GM12878 (cell line): ENCODE results near the gene ZNF165.
"Not testable (repeated sequence)": the region's sequence is repeated elsewhere in the genome, so short reads cannot be mapped to it uniquely, and the experiment has no call there.

Source experiments
- CREB1 ChIP-seq: IDR thresholded peaks from 2 replicates; pipeline ENCODE4 v1.6.1; 2012; ENCODE audit warnings: low read depth, mild to moderate bottlenecking, inconsistent platforms
- FOS ChIP-seq: IDR thresholded peaks from 3 replicates; pipeline ENCODE4 v1.6.1; 2011; ENCODE audit warnings: borderline replicate concordance; ENCODE audit not compliant: insufficient read length; ENCODE audit errors: extremely low read depth
- NRF1 ChIP-seq: conservative IDR thresholded peaks from 2 replicates; pipeline ENCODE4 v1.6.1; 2011; ENCODE audit warnings: mild to moderate bottlenecking, low read depth, low read length, improper control_type of control experiment
- POLR2AphosphoS5 ChIP-seq: IDR thresholded peaks from 2 replicates; pipeline ENCODE4 v1.6.1; 2011; ENCODE audit warnings: mild to moderate bottlenecking, low read length, inconsistent platforms
- ZSCAN29 ChIP-seq: fragments of 450-650 bp; IDR thresholded peaks from 2 replicates; pipeline ENCODE4 v1.6.1; 2017; ENCODE audit warnings: mild to moderate bottlenecking, moderate library complexity
- TF ChIP-seq, protein P1 (sequence below): IDR thresholded peaks from 2 replicates; pipeline ENCODE4 v1.6.1; 2011; ENCODE audit warnings: borderline replicate concordance, low read depth, mild to moderate bottlenecking, moderate library complexity, mixed read lengths, low read length; ENCODE audit not compliant: insufficient read depth; ENCODE audit errors: extremely low read length
- TF ChIP-seq, protein P2 (sequence below): IDR thresholded peaks from 2 replicates; pipeline ENCODE4 v1.6.1; 2012; ENCODE audit warnings: low read depth, low read length, improper control_type of control experiment
- TF ChIP-seq, protein P3 (sequence below): fragments of 450-650 bp; IDR thresholded peaks from 2 replicates; pipeline ENCODE4 v1.6.1; 2017; ENCODE audit warnings: mild to moderate bottlenecking, moderate library complexity

DNA sequence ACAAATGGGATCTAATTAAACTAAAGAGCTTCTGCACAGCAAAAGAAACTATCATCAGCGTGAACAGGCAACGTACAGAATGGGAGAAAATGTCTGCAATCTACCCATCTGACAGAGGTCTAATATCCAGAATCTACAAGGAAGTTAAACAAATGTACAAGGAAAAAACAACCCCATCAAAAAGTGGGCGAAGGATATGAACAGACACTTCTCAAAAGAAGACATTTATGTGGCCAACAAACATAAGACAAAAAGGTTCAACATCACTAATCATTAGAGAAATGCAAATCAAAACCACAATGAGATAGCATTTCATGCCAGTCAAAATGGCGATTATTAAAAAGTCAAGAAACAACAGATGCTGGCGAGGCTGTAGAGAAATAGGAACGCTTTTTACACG is 21.9 kb downstream of the ZNF165 start:
- TF ChIP-seq POLR2AphosphoS5, CREB1, FOS, ZSCAN29, NRF1: not testable (repeated sequence)
- TF ChIP-seq, protein P1, sequence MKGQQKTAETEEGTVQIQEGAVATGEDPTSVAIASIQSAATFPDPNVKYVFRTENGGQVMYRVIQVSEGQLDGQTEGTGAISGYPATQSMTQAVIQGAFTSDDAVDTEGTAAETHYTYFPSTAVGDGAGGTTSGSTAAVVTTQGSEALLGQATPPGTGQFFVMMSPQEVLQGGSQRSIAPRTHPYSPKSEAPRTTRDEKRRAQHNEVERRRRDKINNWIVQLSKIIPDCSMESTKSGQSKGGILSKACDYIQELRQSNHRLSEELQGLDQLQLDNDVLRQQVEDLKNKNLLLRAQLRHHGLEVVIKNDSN: not testable (repeated sequence)
- TF ChIP-seq, protein P2, sequence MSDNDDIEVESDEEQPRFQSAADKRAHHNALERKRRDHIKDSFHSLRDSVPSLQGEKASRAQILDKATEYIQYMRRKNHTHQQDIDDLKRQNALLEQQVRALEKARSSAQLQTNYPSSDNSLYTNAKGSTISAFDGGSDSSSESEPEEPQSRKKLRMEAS: not testable (repeated sequence)
- TF ChIP-seq, protein P3, sequence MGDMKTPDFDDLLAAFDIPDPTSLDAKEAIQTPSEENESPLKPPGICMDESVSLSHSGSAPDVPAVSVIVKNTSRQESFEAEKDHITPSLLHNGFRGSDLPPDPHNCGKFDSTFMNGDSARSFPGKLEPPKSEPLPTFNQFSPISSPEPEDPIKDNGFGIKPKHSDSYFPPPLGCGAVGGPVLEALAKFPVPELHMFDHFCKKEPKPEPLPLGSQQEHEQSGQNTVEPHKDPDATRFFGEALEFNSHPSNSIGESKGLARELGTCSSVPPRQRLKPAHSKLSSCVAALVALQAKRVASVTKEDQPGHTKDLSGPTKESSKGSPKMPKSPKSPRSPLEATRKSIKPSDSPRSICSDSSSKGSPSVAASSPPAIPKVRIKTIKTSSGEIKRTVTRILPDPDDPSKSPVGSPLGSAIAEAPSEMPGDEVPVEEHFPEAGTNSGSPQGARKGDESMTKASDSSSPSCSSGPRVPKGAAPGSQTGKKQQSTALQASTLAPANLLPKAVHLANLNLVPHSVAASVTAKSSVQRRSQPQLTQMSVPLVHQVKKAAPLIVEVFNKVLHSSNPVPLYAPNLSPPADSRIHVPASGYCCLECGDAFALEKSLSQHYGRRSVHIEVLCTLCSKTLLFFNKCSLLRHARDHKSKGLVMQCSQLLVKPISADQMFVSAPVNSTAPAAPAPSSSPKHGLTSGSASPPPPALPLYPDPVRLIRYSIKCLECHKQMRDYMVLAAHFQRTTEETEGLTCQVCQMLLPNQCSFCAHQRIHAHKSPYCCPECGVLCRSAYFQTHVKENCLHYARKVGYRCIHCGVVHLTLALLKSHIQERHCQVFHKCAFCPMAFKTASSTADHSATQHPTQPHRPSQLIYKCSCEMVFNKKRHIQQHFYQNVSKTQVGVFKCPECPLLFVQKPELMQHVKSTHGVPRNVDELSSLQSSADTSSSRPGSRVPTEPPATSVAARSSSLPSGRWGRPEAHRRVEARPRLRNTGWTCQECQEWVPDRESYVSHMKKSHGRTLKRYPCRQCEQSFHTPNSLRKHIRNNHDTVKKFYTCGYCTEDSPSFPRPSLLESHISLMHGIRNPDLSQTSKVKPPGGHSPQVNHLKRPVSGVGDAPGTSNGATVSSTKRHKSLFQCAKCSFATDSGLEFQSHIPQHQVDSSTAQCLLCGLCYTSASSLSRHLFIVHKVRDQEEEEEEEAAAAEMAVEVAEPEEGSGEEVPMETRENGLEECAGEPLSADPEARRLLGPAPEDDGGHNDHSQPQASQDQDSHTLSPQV: not testable (repeated sequence)
